Hematopoietic multipotent progenitor cell treated with erythropoietin and hydrocortisone succinate and interleukin-3 and kit ligand, for 15 days (in vitro differentiated cells): Measurements from ENCODE around the gene PSMB7.

Experiments
- DNase-seq: peaks from one replicate; pipeline ENCODE4 v3.0.0-alpha.2; 2015; ENCODE audit warnings: low spot score

Gene PSMB7

DNA sequence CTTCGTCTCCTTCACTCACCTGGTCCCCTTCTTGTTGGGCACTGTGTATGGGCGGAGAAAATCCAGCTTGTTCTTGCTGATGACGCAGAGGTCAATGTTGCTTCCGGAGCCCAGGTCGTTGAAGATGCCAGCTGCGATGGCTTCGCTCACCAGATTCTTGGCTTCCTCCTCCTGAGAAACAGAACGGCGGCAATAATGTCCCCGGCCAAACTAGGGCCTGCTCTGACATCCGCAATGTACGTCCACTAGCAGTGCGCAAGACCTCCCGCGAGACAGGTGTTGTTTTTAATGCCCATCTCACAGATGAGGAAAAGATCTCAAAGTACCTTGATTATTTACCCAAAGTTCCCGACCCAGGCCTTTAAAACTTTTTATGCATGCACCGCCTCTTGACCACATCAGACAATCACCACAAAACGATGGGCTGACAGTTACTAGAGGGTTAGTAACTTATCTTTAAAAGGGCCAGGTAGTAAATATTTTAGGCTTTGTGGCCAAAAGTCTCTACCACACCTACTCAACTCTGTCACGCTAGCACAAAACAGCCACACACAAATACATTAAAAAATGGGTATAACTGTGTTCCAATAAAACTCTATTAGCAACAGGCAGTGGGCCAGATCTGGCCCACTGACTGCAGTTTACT lies 58.4 kb downstream of the PSMB7 start:
- no peak for DNase-seq

DNA sequence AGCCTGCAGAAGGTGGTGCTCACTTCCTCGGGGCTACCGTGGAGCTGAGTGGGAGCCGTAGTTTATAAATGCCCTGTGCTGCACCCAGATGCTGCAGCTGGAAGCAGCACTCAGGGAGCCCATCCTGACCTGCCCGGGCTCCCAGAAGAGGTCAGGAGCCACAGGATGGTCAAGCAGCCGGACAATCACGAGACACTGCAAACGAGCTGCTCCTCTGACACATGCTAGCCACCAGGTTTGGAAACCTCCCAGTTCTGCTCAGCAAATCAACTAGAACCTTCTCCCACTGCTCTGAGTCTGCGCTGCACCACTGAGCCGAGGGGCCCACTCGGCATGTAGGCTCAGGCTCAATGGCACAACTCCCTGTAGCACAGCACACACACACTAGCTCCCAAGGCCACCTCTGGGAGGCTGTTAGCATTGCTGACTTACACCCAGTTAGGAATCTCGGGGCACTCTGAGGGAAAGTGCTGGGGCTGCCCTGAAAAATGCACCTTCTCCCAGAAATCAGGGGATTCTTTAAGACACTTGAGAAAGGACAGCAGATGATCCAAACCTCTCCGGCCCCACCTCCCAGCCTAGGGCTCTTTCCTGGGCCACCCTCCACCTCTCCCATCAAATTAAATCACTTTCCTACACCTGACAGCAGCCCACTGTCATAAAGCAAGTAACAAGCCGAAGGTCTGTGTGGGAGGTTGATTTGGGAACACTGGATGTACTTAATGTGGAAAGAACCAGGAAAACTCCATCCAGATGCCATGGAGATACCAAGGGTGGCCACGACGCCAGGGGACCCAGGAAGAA lies 59.1 kb downstream of the PSMB7 start:
- DNase-seq, result no peak

DNA sequence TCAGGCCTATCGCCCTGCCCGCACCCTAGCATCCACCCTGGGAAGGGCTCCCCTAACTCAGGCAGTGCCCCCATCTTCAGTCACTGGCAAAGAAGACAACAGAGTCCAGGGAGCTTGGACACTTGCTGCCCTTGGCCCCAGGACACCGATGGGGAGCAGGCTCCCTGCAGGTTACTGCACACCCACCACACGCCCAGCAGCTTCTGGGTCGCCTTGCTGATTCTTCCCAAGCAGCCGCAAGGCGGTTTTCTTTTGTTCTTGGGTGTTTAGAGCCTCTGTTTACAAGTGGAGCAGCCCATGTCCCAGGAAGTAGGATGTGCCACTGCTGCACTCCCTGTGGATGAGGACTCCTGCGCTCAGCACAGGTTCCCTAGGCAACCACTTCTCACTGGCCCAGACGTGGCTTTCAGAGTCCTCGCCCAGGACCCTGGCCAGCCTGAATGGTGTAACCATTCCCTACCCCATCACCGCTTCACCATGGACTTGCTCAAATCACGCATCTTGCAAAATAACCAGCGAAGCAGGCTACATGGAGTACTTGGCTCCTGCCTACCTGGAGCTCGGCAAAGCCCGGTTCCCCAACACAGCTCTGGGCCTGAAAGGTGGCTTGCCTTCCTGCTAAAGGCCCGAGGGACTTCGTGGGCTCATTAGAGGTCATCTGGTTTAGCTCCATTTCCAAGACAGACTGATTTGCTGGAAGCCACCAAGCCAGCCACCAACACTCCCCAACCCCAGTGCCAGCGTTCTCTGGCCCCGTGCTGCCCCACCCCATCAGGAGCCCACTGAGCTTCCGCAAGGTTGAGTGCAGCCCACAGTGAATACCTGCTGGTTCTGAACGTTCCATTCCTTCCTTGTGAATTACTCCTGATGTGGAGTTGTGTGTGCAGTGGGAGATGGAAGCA lies 60.0 kb downstream of the PSMB7 start:
- no peak for DNase-seq

DNA sequence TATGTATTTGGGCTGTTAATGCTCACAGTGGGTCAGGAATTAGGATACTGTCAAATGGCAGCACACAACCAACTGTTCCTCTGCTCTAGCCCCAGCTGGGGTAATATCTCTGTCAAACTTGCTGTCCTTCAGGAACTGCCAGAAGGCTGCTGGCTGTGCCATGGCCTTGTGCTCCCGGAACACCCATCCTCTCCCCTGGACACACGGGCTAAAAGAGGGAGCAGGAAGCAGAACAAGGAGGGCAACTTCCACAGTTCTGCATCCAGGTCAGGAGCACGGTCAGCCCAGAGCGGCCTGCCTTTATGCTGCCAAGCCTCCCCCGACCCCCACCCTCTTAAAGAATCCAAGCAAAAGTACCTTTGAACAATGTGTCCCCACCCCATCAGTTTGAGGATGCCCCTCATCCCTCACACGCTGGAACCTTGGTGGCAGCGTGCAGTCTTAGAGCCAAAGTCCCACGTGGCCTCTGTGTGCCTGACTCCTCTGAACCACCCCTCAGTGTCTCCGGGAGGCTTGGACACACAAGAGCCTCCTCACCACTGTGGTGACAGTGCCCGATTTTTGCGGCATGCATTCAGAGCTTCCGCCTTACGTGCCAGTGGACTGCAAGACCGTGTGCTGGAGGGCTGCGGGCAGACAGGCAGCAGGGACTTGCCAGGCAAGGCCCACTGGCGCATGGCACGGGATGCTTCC lies 60.8 kb downstream of the PSMB7 start:
- DNase-seq, result no peak

DNA sequence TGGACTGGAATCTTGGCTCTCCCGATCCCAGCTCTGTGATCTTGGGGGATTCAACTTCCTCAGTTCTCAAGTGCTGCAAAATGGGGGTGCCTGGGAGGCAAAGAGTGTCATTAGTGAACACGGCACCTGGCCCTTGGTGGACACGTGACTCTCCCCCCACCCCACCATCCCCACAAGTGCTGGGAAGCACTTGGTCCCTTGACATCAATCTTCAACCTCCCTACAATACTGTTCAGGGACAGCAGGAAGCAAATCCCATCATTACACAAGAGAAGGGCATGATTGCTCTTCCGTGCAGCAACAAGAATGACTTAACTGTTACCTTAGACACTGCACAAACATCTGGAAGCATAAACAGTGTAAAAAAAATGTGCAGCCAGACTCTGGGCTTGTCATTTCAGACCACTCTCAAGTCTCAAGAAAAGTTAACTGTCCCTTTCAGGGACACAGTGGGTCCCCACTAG lies 61.4 kb downstream of the PSMB7 start:
- DNase-seq, result no peak

DNA sequence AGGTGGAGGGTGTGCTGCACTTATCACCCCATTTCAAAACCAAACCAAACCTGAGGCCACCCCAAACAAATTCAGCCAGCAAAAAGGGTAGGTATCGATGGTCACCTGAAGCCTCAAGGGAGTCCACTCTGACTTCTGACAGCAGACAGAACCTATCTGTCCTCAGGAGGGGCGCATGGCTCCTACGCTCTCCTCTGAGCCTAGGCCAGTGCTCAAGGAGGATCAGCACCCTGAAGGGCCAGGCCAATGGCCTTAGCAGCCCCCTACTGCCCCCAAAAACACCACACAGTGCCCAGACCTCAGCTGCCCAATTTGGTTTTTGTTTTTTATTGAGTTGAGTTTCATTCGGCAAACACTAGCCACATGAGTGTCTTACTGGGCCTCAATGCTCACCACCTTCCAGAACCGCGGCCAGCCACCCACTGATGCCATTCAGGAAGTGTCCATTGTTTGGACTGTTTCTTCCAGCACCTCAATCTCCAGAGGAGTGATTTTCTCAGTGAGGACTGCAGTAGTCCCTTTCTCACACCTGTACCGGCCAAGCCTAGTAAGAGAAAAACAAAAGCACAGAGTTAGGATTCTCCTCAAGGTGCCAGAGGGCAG lies 62.0 kb downstream of the PSMB7 start:
- DNase-seq, result no peak

DNA sequence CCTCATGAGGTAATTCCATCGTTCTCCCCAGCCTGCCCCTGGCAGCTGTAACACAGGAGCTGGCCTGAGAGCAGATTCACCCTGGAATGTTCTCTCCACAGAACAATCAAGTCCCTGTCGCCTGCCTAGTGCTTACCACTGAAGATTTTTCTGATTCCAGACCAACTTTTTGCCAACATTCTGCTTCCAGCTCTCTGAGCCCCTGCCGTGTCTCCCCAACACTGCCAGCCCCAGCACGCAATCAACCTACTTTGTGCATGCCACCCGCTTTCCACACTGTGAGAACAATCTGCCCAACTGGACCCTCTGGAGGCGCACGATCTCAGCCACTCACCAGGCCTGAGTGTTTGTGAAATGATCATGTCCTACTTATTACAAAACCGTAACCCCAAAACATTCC lies 62.6 kb downstream of the PSMB7 start:
- DNase-seq, result no peak

DNA sequence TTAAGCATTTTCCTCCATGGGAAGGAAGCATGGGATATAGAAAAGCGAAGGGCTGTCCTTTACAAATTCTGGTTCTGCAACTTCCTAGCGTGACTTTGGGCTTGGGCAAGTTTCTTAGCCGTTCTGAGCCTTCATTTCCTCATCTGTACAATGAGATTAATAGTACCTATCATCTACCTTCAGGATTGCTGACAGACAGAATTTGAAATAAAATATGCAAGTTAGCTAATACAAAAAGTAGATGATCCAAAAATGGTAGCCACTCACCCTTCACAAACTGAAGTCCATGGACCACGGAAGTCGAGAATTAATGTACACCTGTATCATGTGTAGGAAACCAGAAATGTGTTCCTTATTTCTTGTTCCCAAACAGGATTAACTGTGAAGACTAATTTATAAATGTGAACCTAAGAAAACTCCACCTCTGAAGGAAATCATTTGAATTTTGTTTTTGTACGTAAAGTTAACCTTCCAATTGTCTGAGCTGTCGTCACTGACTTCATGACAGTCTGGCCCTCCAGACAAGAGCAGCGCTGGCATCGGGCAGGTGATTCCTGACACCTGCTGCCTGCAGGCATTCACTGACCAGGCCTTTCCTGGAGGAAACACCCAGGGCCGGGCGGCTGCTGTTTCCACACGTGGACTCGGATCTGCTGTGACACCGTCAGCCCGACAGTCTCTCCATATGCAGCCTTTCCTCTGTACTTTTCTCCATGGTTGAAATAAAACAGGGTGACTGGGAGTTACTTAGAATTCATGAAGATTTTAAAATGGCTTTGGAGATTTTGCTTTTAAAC lies 63.4 kb downstream of the PSMB7 start:
- DNase-seq, result no peak

DNA sequence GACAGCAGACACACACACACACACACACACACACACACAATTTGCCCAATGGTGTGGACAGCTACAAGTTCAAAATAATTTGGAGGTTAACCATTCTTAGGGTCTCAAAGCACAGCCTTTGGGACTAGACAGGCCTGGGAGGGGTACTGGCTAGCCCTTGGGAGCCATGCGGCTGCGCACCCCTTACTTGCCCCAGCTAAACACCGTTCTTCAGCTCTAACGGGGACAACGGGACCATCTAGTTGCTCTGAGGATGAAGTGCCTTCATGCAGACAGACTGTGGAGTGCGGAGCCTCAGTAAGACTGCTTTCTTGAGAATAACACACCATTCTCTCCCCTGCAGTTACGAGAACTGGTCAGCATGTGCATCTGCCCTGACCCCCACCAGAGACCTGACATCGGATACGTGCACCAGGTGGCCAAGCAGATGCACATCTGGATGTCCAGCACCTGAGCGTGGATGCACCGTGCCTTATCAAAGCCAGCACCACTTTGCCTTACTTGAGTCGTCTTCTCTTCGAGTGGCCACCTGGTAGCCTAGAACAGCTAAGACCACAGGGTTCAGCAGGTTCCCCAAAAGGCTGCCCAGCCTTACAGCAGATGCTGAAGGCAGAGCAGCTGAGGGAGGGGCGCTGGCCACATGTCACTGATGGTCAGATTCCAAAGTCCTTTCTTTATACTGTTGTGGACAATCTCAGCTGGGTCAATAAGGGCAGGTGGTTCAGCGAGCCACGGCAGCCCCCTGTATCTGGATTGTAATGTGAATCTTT lies 64.6 kb downstream of the PSMB7 start:
- no peak for DNase-seq

DNA sequence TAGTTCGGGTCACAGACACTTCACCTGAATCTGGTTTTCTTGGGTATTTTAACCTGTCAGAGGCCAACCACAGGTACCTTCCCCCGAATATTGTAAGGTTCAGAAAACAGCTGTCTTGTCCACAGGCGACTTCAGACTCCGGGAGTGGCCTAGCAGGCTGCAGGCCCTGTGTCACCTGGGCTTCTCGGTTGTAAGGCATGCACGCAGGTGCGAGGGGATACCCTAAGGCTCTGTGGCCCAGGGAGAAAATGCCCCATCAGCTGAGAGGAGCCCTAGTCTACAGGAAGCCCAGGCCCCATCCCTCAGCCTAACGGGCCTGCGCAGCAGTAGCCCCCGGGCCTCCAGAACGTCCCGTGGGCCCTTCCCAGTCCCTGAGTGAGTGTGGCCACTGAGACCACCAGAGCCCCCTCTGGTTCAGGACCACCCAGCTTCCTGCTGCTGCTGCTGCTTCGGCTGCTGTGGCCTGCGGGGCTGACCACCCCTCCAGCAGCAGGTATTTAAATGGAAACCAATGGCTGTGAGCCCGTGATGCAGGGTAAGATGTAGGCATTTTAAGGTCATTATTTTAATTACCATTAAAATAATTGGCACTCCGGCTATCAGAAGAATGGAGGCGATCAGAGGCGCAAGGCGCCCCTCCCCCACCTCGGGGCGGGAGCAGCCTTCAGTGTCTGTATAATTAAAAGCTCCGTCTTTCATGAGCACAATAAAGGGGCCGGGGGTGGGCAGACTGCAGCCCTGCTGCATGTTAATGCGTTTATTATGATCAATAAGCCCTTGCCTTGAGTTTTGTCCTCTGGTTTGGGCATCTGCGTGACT lies 65.4 kb downstream of the PSMB7 start:
- DNase-seq, result no peak

DNA sequence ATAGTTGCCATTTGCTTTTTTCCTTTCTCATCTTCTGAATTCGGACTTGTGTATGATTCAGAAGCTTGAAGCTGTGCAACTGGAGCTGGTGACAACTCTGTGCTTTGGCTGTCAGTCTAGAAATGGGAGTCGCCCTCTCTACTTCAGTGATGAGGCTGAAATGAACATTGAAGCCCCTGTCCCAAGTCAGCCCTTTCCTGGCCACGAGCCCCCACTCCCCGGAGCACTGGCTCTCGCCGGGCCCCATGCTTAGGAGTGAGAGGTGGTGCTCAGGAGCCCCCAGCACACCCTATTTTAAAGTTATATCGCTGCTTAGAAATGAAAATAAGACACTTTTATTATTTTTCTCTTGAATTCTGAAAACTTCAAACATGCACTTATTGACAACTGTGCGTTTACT lies 66.0 kb downstream of the PSMB7 start:
- DNase-seq, result no peak

DNA sequence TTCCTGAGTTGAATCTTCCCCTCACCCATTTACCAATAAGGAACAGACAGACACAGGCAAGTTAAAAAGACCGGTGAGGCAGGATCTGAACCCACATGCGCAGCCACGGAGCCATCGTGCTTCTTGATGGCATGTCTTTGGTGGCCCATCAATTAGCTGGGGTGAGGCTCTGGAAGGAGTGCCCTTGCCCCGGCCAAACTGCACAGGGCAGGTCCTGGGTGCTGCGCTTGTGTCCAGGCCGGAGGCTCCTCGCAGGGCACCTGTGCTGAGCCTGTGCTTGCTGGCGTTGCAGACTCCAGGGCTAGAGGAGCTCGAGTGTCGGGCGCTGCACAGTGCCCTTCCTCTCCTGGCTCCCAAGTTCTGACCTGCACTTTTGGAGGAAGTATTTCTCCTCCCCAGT lies 66.4 kb downstream of the PSMB7 start:
- DNase-seq, result no peak

DNA sequence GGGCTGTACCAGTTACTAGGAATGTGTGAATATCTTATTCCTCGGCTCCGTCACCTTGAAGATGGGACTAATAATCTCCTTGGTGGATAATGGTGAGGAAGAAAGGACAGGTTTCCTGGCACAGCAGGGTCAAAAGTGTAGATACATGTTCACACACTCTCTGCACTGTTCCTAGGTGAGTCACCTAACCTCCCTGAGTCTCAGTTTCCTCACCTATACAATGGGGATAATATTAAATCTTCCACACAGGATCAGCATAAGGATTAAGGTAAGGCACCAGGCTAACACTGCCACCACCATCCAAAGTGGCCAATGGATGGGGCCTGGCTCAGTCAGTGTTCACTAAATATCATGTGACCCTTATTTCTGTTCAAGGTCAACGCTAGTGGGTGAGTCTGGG lies 66.9 kb downstream of the PSMB7 start:
- no peak for DNase-seq

DNA sequence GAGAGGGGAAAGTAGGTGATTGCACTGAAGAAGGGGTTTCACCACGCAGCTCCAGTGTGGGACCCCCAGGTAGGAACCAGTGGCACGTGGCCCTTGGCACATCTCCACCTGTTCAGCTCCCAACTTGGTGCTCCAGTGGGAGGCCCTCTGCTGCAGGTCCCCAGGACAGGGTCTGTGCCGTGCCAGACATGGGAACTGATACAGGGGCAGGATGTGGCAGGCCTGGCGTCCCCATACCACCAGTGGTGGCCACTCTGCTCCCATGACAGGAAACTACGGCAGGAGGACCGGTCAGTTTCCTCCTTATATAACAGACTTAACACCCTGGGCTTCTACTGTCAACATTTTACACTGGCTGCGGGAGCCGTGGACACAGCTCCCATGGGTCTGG lies 67.3 kb downstream of the PSMB7 start:
- DNase-seq, result no peak

DNA sequence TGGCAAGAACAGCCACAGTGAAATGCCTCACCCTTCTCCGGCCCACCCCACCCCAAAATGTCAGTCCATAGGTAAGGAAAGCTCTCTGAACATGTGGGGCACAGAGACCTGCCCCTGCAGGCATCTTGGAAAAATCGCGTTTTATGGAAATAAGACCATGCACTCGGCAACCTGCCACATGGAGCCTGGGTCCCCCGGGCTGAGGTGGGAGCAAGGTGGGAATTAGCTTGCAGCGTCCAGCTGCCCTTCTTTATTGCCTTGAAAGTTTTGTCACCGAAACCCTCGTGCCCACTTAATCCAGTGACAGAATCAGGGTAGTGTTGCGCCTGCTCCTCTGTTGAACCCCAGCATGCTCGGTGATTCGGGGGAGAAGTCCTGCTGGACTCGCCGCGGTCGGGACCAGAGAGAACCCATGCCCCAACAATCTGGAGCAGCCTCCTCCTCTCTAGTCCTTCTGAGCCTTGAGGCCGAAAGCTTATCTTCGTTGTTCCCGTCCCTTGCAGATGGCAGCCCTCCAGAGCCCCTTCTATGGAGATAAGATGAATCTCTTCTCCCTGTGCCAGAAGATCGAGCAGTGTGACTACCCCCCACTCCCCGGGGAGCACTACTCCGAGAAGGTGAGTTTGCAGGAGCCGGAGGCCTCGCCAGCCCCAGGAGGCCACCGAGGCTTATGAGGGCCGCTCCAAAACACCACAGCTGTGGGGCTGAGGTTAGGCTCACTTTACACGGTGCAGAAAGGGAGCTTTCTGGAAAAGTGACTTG lies 67.9 kb downstream of the PSMB7 start:
- no peak for DNase-seq

DNA sequence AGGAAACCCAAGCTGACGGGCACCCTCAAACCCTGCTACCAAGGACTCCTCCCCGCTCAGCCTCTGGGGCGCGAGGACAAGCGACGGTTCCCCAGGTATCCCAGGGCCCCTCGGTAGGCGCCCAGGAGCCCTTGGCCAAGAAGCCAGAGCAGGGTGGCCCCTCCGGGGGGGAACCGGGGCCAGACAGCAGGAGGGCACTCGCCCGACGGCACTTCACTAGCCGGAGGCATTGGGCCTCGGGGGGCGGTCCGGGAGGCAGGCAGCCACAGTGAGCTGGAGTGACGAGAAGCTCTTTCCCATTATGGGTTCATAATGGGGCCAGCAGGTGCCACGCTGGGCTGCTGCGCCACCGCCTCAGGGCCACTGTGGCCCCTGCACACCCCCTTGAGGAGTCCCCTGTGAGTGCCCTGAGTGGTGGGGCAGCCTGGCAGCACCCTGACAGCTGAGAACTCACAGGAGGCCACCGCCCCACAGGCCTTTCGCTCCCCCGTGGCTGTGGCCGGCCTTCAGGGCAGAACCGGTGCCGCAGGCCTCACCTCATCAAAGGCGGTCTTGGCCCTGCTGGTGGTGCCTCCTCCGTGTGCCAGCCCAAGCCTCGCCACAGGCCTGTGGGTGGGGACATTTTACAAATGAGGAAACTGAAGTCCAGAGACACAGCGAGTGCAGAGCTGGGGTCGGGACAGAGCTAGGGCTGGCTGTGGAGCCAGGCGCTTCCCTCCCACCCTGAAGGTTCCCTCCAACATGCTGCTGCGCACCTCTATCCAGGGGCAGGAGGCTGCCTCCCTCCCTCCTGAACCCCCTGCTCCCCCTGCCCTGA lies 68.7 kb downstream of the PSMB7 start:
- DNase-seq, result no peak

DNA sequence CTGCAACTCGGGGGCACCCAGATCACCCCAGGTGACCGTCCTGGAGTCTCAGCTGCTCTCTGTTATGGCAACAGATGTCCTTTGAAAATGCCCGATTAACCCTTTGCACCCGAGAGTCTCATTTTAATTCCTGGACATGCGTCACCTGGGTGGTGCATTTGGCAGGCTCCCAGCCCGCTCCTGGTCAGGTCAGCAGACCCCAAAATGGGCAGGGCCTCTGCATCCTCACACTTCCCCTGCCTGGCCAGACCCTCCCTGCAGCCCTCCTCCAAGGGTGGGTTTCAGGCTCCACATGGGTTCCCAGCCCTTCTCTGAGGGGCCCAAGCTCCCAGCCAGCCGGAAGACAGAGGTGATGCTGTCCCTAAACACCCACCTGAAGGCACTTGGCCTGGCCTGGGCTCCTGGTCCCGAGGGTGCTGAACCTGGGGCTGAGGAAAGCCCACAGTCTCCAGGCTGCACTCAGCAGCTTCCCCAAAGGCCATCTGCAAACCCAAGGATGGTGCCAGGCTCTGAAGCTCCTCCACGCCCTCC lies 69.4 kb downstream of the PSMB7 start:
- no peak for DNase-seq
